Lower lobe of right lung (tissue), 2 donors: ENCODE data around the gene FBXL14. TPM values are rescaled to one million over a fixed set of nuclear protein-coding genes. Genes with fewer than 3 reads are reported as not detected.

Experiments used
- ATAC-seq, 2 donors: fragments of 200-7000 bp; cut with Tn5 transposase; one replicate each; pipeline ENCODE4 v1.9.1; 2020 to 2022; ENCODE audit warnings: mild to moderate bottlenecking in 2 of 2, moderate library complexity in 2 of 2
- DNase-seq: peaks from one replicate; pipeline ENCODE4 v3.0.0-alpha.2; 2020
- H3K27ac ChIP-seq: fragments of 200-600 bp; one replicate; pipeline ENCODE4 v1.8.0; 2022
- H3K27me3 ChIP-seq: fragments of 200-600 bp; one replicate; pipeline ENCODE4 v1.8.0; 2022; ENCODE audit warnings: low read depth
- H3K36me3 ChIP-seq: fragments of 200-600 bp; one replicate; pipeline ENCODE4 v1.8.0; 2022; ENCODE audit warnings: mild to moderate bottlenecking
- H3K4me1 ChIP-seq: fragments of 200-600 bp; one replicate; pipeline ENCODE4 v1.8.0; 2022
- H3K4me3 ChIP-seq: fragments of 200-600 bp; one replicate; pipeline ENCODE4 v1.8.0; 2022; ENCODE audit warnings: mild to moderate bottlenecking
- H3K9me3 ChIP-seq: fragments of 200-600 bp; one replicate; pipeline ENCODE4 v1.8.0; 2022
- CTCF ChIP-seq: fragments of 200-600 bp; IDR thresholded peaks from one replicate; pipeline ENCODE4 v1.8.0; 2022; ENCODE audit warnings: antibody characterized with exemption, mild to moderate bottlenecking
- intact Hi-C: fragments of 100-400 bp; cut with DNase I; formaldehyde crosslinking; loops from one replicate; pipeline ENCODE4 v1.11.0; 2022
- total RNA-seq: library from RNA; stranded (reverse); fragmentation: NEBNext Ultra II Directional; extraction: Animal tissue kit (Norgen Biotek cat#: 25700); gene quantifications from one replicate; pipeline ENCODE4 v1.2.1, GENCODE V29; 2021
- donor health status: DM: no; HTN: yes; CAD: no; lungs with severe emphysema.

FBXL14 gene
- total RNA-seq, 1 donor from 2014 or later: 16.6 TPM

DNA sequence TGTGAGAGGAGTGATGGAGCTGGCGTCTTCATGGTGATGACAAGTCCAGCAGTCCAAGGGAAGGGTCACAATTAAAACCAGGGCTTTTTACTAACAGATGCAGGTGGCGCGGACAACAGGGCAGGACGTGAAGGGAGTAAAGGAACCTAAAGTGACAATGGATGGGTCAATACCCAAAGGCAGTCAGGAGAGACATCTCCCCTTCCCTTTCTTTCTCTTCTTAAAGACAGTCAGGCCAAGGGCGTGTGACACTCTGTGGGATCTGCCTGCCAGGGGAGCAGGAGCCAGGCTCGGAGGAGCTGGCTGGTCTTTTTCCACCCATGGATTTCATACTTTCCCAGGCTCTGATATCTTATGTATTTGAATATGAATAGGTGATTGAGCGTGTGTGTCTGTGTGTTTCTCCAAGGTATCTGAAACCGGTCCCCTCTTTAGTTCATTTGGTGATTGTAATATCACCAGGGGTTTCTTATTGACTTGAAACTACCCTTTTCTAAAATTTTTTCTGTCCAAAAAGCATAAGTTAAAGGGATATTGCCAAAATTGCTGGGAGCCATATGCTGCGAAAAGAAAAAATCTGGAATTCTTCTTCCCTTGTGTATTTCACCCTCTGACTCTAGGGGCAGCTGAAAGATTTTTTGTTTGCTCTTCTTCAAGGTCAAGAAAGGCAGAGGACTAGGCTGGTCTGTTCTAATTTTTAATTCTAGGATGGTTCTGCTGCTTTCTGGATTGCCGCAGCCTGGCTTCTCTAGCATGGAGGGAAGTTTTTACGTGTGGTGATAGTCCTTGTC lies 61.8 kb downstream of the FBXL14 start:
- no peak overlapping the region for H3K4me3 ChIP-seq
- ATAC-seq: no peak
- H3K27me3 ChIP-seq: peaks cover 52% of the 10 kb centered on the region
- H3K27ac ChIP-seq: no peak overlapping the region
- no peak for TF ChIP-seq CTCF
- H3K4me1 ChIP-seq: peaks cover 15% of the 10 kb centered on the region
- intact Hi-C loops: no loop called here
- DNase-seq: no peak
- H3K9me3 ChIP-seq: no peaks in the 10 kb centered on the region
- H3K36me3 ChIP-seq: no peaks in the 10 kb centered on the region

DNA sequence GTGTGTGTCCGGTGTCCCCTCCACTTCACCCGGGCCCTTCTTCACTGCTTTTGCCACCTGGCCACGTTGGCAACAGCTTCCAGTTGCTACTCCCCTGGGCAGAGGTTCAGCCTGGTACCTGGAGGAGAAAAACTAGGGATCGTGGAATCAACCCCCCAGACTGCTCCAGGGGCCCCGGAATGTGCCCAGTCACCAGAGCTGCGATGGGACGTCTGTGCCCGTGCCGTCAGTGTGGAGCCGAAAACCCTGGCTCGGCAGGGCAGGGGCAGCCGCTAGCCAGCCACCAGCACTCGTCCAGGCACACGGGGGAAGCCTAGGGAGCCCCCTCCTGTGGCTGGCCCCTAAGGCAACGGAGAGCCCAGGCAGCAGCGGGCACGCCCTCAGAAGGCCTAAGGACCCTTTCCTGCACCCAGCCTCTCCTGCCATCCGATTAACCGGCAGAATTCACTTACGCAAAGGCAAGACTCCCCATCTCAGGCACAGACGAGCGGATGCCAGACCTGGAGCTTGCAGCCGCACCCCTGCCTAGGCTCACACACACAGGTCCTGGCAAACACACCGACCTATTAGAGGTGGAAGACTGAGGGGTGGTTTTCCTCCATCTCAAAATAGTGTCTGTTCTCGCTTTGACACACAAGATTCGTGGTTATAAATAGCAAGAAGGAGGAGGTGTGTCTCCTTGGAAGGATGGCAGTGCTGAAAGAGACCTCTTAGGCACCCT lies 62.6 kb downstream of the FBXL14 start:
- Histone ChIP-seq H3K27me3 (peaks cover 56% of the 10 kb centered on the region), H3K4me1 (peaks cover 15% of the 10 kb centered on the region), H3K27ac (no peak overlapping the region), H3K9me3 (no peaks in the 10 kb centered on the region), H3K36me3 (no peaks in the 10 kb centered on the region), H3K4me3 (peak overlapping the region; percentile 58)
- intact Hi-C loops: no loop called here
- TF ChIP-seq CTCF: no peak
- ATAC-seq: no peak
- no peak for DNase-seq

- peaks cover 56% of the 10 kb centered on the region for H3K27me3 ChIP-seq
- intact Hi-C loops: no loop called here
- peak overlapping the region; percentile 58 for H3K4me3 ChIP-seq
- DNase-seq: no peak
- H3K9me3 ChIP-seq: no peaks in the 10 kb centered on the region
- no peak for TF ChIP-seq CTCF
- peaks cover 15% of the 10 kb centered on the region for H3K4me1 ChIP-seq
- no peaks in the 10 kb centered on the region for H3K36me3 ChIP-seq
- no peak overlapping the region for H3K27ac ChIP-seq
- ATAC-seq: peak; percentile 23 to 41
These were observed 63.2 kb downstream of the FBXL14 start for GRCh38 chr12:1531153-1531653.

- DNase-seq (no peak), ATAC-seq (no peak)
- Histone ChIP-seq H3K4me1 (peaks cover 15% of the 10 kb centered on the region), H3K27me3 (peaks cover 51% of the 10 kb centered on the region), H3K9me3 (no peaks in the 10 kb centered on the region), H3K4me3 (peak overlapping the region; percentile 58), H3K27ac (no peak overlapping the region), H3K36me3 (no peaks in the 10 kb centered on the region)
- no peak for TF ChIP-seq CTCF
- intact Hi-C loops: no loop called here
These were observed 63.7 kb downstream of the FBXL14 start for GRCh38 chr12:1530592-1531152.

GRCh38 chr12:1529862-1530591 lies 64.4 kb downstream of the FBXL14 start:
- ATAC-seq: peak in 1 of 2 donors; percentile 46
- Histone ChIP-seq H3K27ac (no peak overlapping the region), H3K9me3 (no peaks in the 10 kb centered on the region), H3K36me3 (no peaks in the 10 kb centered on the region), H3K27me3 (peaks cover 49% of the 10 kb centered on the region), H3K4me3 (peak overlapping the region; percentile 48), H3K4me1 (peaks cover 15% of the 10 kb centered on the region)
- intact Hi-C loops: no loop called here
- no peak for TF ChIP-seq CTCF
- no peak for DNase-seq
